HG02610 (cell line): ENCODE data around the gene ZNF444.
"Not testable (repeated sequence)": the region's sequence is repeated elsewhere in the genome, so short reads cannot be mapped to it uniquely, and the experiment has no call there.

ENCODE experiments used
- ATAC-seq: cut with Tn5 transposase; IDR thresholded peaks from one replicate; pipeline ENCODE4 v1.9.1; 2021; ENCODE audit warnings: mild to moderate bottlenecking, moderate library complexity; ENCODE audit not compliant: unreplicated experiment

ZNF444 gene

DNA sequence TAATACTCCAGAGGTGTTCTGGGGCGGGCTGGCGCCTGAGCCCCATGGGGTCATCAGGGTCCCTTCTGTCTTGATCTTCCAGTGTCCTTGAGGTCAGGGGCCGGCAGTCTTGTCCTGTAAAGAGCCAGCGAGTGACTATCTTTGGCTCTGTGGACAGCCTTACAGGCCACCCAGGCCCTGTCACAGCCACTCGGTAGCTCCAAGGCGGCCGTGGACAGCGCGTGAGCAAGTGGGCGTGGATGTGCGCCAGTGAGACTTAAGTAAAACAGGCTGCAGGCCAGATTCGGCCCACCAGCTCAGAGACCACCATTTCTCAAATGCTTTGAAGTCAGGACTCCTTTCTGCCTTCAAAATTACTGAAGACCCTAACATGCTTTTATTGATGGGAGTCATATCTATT is 3.7 kb downstream of the ZNF444 start:
- no peak for ATAC-seq

GRCh38 chr19:56145698-56146097 is 4.6 kb downstream of the ZNF444 start:
- ATAC-seq = no peak

DNA sequence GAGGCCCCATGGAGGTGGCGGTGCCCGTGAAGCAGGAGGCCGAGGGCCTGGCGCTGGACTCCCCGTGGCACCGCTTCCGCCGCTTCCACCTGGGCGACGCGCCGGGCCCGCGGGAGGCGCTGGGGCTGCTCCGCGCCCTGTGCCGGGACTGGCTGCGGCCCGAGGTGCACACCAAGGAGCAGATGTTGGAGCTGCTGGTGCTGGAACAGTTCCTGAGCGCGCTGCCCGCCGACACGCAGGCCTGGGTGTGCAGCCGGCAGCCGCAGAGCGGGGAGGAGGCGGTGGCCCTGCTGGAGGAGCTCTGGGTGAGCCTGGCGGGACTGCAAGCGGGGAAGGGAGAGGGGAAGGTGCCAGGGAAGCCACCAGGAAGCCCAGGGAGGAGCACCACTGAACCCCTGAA is 5.8 kb downstream of the ZNF444 start:
- no peak for ATAC-seq

GRCh38 chr19:56147307-56147706 is 6.2 kb downstream of the ZNF444 start:
- ATAC-seq = no peak

DNA sequence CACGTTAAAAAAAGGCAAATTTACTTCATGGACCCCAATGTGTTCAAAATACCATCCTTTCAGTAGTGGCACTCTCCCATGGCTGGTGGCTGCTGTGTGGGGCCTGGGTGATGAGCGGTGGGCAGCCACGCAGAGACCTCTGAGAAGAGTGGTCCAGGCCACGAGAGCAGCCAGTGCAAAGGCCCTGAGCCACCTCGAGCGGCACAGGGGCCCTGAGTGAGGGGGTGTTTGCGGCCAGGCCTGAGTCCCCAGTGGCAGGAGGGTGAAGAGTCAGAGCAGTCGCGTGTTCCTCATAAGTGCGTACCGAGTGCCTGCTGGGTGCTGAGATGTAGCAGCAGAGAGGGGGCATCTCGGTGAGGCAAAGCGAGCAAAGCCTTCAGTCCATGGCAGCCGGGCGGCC is 7.0 kb downstream of the ZNF444 start:
- ATAC-seq = no peak

DNA sequence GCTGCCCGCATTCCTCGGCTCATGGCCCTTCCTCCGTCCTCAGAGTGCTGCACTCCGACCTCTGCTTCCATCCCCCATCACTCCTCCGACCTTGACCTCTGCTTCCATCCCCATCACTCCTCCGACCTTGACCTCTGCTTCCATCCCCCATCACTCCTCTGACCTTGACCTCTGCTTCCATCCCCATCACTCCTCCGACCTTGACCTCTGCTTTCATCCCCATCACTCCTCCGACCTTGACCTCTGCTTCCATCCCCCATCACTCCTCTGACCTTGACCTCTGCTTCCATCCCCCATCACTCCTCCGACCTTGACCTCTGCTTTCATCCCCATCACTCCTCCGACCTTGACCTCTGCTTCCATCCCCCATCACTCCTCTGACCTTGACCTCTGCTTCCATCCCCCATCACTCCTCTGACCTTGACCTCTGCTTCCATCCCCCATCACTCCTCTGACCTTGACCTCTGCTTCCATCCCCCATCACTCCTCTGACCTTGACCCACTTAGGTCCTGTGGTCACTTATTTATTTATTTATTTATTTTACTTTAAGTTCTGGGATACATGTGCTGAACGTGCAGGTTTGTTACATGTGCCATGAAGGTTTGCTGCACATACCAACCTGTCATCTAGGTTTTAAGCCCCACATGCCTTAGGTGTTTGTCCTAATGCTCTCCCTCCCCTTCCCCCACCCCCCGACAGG is 8.0 kb downstream of the ZNF444 start:
- not testable (repeated sequence) for ATAC-seq

DNA sequence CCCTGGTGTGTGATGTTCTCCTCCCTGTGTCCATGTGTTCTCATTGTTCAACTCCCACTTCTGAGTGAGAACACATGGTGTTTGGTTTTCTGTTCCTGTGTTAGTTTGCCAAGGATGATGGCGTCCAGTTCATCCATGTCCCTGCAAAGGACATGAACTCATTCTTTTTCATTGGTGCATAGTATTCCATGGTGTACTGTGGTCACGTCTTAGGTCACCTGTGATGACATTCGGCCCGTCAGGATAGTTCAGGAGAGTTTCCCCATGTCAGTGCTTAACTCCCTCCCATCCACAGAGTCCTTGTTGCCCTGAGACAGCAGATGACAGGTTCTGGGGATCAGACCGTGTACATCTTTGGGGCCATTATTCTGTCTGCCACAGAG is 8.6 kb downstream of the ZNF444 start:
- ATAC-seq = no peak

DNA sequence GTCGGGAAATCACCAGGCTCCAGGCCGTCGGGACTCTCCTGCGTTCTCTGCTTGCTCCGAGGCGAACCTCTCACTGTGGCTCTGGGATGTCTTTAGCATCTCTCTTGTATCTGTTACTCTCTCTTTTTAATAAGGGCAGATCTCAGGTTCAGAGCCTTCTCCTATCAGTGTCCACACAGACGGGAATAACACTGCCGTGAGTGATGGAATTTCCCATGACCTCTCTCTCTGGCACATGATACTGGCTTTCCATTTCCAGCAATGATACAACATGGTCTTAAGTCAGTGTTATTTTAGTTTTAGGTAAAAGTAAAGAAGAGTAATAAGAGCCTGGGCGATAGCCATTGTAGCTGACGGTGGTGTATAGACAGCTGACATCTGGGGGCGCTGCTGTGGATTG is 9.3 kb downstream of the ZNF444 start:
- ATAC-seq = no peak

DNA sequence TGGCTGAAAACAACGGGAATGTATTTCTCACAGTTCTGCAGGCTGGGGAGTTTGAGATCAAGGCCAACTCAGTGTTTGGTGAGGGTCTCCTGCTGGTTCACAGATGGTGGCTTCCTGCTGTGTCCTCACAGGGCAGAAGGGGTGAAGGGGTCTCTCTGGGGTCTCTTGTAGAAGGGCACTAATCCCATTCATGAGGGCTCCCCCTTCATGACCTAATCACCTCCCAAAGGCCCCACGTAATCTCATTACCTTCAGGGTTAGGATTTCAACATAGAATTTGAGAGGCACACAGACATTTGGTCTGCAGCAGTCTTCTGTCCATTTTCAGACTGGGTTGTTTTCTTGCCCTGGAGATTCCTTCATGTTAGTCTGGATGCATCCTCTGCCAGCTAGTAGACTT is 11.6 kb downstream of the ZNF444 start:
- no peak for ATAC-seq

DNA sequence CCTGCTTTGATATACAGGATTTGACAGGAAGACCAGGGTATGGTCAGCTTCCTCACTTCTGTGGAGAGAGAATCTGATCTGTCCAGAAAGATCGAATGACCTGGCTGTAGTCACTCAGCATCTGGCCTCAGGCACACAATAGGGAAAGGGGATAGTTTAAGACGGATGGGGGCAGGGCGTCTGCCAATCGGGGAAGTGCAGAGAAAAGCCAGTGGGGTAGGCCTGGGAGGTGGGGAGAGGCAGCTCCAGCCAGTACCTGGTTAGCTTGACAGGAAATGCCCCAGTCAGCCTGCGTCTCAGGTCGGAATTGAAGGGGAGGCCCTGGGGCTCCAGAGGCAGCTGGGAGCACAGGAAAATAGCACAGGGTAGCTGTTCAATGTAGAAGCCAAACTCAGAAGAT is 12.4 kb downstream of the ZNF444 start:
- no peak for ATAC-seq

DNA sequence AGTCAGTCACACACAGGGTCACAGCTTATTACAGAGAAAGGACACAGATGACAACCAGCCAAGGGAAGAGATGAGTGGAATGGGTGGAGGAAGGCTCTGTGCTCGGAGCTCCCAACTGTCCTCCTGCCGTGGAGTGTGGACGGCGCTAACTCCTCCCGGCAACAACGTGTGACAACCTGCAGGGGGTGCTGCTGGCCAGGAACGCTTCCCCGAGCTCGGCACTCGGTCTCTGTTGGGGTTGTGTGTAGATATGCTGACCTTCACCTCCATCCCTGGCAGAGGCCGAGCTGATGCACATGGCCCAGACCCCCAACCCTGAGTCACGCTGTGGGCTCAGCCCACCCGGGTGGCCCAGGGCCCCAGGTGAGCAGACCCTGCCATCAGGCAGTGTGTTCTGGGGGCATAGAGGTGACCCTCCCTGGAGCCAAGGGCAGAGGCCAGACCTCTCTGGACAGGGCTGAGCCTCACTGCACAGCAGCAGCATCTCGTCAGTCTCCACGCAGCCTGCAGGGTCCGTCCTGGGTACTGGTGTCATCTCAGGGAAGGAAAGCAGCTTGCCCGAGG is 14.1 kb downstream of the ZNF444 start:
- ATAC-seq = no peak

- ATAC-seq = no peak
These were observed 15.7 kb downstream of the ZNF444 start for GRCh38 chr19:56156768-56157167.

- ATAC-seq = no peak
These were observed 17.2 kb downstream of the ZNF444 start for GRCh38 chr19:56158170-56158757.

- no peak for ATAC-seq
These were observed 18.0 kb downstream of the ZNF444 start for GRCh38 chr19:56159009-56159559.

DNA sequence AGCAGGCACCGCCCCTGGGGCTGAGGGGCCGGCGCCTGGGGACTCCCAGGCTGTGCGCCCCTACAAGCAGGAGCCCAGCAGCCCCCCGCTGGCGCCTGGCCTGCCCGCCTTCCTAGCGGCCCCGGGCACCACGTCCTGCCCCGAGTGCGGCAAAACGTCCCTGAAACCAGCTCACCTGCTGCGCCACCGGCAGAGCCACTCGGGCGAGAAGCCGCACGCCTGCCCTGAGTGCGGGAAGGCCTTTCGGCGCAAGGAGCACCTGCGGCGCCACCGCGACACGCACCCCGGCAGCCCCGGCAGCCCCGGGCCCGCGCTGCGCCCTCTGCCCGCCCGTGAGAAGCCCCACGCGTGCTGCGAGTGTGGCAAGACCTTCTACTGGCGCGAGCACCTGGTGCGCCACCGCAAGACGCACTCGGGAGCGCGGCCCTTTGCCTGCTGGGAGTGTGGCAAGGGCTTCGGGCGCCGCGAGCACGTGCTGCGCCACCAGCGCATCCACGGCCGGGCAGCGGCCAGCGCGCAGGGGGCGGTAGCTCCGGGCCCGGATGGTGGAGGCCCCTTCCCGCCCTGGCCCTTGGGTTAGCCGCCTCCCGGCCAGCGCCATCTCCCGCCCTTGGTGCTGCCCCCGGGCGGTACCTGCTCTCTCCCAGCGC is 18.7 kb downstream of the ZNF444 start:
- ATAC-seq = no peak

- no peak for ATAC-seq
These were observed 20.4 kb downstream of the ZNF444 start for GRCh38 chr19:56161534-56161933.

DNA sequence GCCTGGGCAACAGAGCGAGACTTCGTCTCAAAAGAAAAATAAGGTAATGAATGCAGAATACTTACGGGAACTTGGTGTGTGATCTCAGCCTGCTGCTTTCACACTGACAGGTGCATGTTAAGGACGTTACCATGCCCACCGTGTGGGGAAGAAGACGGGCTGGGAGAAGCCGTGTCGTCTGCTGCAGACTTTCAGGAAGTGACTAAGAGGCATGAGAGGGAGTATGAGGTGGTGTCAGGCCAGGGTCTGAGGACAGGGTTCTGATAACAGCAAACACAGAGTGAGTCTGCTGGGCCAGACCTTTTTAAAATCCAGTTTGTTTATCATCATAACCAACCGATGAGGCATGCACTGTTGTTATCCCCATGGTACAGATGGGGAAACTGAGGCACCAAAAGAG is 21.2 kb downstream of the ZNF444 start:
- peak; percentile 44 for ATAC-seq

DNA sequence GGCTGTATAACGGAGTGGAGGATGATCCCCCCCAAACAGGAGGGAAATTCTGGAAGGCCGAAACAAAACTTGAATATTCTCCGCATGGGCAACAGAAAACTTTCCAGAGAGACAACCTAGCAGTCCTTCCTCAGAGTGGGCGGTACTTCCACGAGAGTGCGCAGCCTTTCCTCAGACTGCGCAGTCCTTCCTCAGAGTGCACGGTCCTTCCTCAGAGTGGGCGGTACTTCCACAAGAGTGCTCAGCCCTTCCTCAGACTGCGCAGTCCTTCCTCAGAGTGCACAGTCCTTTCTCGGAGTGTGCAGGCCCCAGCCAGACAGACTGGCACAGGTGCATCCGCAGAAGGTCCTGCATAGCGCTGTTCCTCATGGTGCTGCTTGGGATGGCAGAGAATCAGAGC is 22.0 kb downstream of the ZNF444 start:
- no peak for ATAC-seq

GRCh38 chr19:56167064-56167578 is 26.0 kb downstream of the ZNF444 start:
- no peak for ATAC-seq

GRCh38 chr19:56170261-56170660 is 29.2 kb downstream of the ZNF444 start:
- ATAC-seq = no peak

DNA sequence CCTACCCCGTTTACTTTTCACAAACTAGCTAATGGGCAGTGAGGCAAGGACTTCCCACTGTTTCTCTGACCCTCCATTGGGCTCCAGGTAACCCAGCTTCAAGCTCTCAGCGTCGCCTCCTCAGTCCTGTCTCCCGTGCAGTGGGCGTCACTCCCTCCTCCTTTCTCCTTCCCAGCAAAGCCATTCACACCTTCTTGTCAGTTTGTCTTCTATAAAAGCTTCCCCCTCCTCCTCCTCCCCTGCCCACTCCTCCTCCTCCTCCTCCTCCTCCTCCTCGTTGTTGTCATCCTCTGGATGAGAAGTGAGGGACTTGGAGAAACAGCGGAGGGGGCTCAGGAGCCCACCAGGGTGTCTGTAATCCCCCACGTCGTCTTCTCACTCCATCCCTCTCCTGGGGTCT is 33.0 kb downstream of the ZNF444 start:
- no peak for ATAC-seq

DNA sequence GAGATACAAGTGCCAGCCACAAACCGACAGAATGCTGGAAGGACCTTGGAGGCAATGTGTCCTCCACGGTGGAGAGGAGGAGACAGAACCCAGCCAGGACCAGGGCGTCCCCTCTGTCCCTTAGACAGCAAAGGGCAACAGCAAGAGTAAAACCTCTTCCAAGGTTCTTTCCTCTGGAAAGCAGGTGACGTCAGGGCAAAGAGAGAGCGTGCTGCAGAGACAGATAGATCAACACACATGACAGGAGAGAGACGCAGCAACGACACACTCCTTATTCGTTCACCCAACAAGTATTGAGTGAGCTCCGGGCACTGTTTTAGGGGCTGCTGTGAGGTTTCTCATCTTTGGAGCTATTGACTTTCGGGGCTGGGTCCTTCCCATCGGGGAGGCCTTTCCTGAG is 33.5 kb downstream of the ZNF444 start:
- ATAC-seq = no peak
